IPS-18c (cell line): ENCODE data around the gene RCN2.
"Not testable (repeated sequence)": the region's sequence is repeated elsewhere in the genome, so short reads cannot be mapped to it uniquely, and the experiment has no call there.

Experiments used
- H3K4me3 ChIP-seq: 2 replicates; pipeline ENCODE4 v1.7.0; 2013; ENCODE audit warnings: low read depth, mild to moderate bottlenecking, low read length, moderate library complexity; ENCODE audit not compliant: insufficient read depth
- H3K9me3 ChIP-seq: one replicate; pipeline ENCODE4 v1.6.1; 2013; ENCODE audit warnings: mild to moderate bottlenecking, low read length, moderate library complexity; ENCODE audit not compliant: control insufficient read depth, insufficient read depth

RCN2 gene

GRCh38 chr15:76963596-76963995, 32.0 kb downstream of the RCN2 start:
- Histone ChIP-seq H3K9me3 (no peaks in the 10 kb centered on the region), H3K4me3 (no peak overlapping the region)

- no peaks in the 10 kb centered on the region for H3K9me3 ChIP-seq
- H3K4me3 ChIP-seq, result no peak overlapping the region
Measured at GRCh38 chr15:76964157-76964556, 32.6 kb downstream of the RCN2 start.

- H3K9me3 ChIP-seq, H3K4me3 ChIP-seq: not testable (repeated sequence)
Measured at GRCh38 chr15:76966051-76966450, 34.5 kb downstream of the RCN2 start.

- H3K4me3 ChIP-seq, result no peak overlapping the region
- H3K9me3 ChIP-seq, result no peaks in the 10 kb centered on the region
Measured at GRCh38 chr15:76967067-76967466, 35.5 kb downstream of the RCN2 start.

- no peaks in the 10 kb centered on the region for H3K9me3 ChIP-seq
Measured at GRCh38 chr15:76968306-76968705, 36.8 kb downstream of the RCN2 start.

GRCh38 chr15:76972389-76973361, 41.1 kb downstream of the RCN2 start:
- Histone ChIP-seq H3K4me3 (no peak overlapping the region), H3K9me3 (no peaks in the 10 kb centered on the region)

More at GRCh38 chr15:76968306-76968705, 36.8 kb downstream of the RCN2 start:
- no peak overlapping the region for H3K4me3 ChIP-seq

GRCh38 chr15:76973362-76973743, 41.8 kb downstream of the RCN2 start:
- Histone ChIP-seq H3K4me3 (no peak overlapping the region), H3K9me3 (no peaks in the 10 kb centered on the region)

- Histone ChIP-seq H3K9me3 (no peaks in the 10 kb centered on the region), H3K4me3 (no peak overlapping the region; the same call in 1 of the 2 replicates)
Measured at GRCh38 chr15:76973906-76974305, 42.4 kb downstream of the RCN2 start.

GRCh38 chr15:76974456-76975036, 43.0 kb downstream of the RCN2 start:
- Histone ChIP-seq H3K4me3 (no peak overlapping the region), H3K9me3 (no peaks in the 10 kb centered on the region)

- Histone ChIP-seq H3K4me3 (no peak overlapping the region), H3K9me3 (no peaks in the 10 kb centered on the region)
Measured at GRCh38 chr15:76976141-76976540, 44.6 kb downstream of the RCN2 start.

GRCh38 chr15:76976572-76977270, 45.2 kb downstream of the RCN2 start:
- H3K4me3 ChIP-seq, result no peak overlapping the region
- H3K9me3 ChIP-seq, result no peaks in the 10 kb centered on the region

- Histone ChIP-seq H3K9me3 (no peaks in the 10 kb centered on the region), H3K4me3 (no peak overlapping the region)
Measured at GRCh38 chr15:76978522-76979330, 47.2 kb downstream of the RCN2 start.

GRCh38 chr15:76979331-76979925, 47.9 kb downstream of the RCN2 start:
- no peak overlapping the region for H3K4me3 ChIP-seq

GRCh38 chr15:76979996-76980520, 48.5 kb downstream of the RCN2 start:
- H3K9me3 ChIP-seq, result no peaks in the 10 kb centered on the region

More at GRCh38 chr15:76979331-76979925, 47.9 kb downstream of the RCN2 start:
- no peaks in the 10 kb centered on the region for H3K9me3 ChIP-seq

GRCh38 chr15:76982356-76982755, 50.8 kb downstream of the RCN2 start:
- H3K4me3 ChIP-seq, result no peak overlapping the region
- no peaks in the 10 kb centered on the region for H3K9me3 ChIP-seq

More at GRCh38 chr15:76979996-76980520, 48.5 kb downstream of the RCN2 start:
- no peak overlapping the region for H3K4me3 ChIP-seq

- Histone ChIP-seq H3K4me3 (no peak overlapping the region), H3K9me3 (no peaks in the 10 kb centered on the region)
Measured at GRCh38 chr15:76982756-76983155, 51.2 kb downstream of the RCN2 start.
